SIG-M5 treated with dmso at 0.1 percent for 504 hours (cell line): ENCODE measurements around the gene PPARG.

ENCODE experiments used
- DNase-seq: peaks from one replicate; lab custom pipeline; 2025; ENCODE audit not compliant: unreplicated experiment; lab: John Stamatoyannopoulos, UW

PPARG gene

DNA sequence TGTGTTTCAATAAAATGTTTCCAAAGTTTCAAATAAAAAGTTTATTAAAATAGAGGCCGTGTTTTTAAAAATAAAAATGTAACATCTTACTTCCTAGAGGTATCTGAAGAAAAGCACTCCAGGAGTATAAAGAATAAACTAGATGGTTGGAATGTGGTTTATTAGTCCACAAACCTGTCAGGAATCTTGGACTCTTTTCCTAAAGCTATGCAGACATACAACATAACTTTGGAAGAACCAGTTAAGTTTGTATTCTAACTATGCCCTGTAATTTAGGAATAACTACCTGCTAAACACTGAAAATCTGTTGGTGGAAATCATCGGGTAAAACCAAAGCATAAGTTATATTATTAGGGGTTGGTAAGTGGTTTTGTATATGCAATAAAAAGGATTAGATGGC, 51.6 kb downstream of the PPARG start:
- no peak for DNase-seq

DNA sequence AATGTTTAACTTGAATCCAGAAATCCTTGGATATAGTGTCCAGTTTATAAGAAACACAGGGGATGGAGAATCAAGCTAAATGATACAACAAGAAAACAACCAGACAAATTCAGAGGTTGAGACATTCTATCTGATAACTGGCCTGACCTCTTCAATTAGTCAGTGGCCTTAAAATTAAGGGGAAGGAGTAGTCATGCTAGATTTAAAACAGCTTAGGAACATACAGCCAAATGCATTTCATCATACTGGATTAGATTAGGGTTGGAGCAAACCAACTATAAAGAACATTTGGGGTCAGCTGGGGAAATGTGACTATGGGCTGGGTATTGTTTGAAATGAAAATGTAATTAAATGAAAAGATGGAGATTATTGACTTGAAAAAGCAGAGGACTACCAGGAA, 53.3 kb downstream of the PPARG start:
- DNase-seq: no peak

DNA sequence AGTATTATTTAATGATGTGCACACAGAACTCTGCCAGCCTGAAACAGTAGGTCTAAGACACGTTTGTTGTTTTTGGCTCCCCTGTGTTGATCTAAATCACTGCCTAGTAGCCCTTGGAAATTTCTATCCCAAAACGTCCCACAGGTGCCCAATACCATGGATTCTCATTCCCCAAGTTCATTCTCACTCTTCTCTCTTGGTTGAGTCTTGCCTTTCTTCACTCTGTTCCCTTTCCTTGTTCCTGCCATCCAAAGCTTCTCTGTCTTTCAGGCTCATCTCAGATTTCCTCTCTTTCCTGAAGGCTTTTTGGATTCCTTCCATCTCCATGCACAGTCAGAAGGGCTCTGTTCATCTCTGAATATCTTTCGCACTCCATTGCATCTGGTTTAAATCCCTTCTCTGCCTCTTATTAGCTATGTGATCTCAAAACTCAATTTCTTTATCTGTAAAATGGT, 54.2 kb downstream of the PPARG start:
- no peak for DNase-seq

DNA sequence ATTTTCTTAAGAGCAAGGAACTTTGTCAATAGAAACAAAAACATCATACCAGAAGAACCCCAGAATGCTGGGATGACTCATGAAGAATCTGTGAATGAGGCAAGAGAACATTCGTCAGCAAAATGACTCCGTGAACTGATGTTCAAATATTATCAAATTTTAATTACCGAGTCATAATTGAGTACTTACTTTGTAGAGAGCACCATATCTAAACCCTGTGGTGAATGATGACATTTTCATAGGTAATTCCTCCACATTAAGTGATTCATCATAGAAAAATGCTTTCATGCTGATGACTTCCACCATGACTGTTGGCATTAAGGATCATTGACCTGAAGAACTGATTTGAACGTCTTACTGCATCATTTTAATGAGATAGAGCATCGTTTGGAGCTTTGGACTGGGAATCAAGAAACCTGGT, 56.3 kb downstream of the PPARG start:
- DNase-seq: no peak

DNA sequence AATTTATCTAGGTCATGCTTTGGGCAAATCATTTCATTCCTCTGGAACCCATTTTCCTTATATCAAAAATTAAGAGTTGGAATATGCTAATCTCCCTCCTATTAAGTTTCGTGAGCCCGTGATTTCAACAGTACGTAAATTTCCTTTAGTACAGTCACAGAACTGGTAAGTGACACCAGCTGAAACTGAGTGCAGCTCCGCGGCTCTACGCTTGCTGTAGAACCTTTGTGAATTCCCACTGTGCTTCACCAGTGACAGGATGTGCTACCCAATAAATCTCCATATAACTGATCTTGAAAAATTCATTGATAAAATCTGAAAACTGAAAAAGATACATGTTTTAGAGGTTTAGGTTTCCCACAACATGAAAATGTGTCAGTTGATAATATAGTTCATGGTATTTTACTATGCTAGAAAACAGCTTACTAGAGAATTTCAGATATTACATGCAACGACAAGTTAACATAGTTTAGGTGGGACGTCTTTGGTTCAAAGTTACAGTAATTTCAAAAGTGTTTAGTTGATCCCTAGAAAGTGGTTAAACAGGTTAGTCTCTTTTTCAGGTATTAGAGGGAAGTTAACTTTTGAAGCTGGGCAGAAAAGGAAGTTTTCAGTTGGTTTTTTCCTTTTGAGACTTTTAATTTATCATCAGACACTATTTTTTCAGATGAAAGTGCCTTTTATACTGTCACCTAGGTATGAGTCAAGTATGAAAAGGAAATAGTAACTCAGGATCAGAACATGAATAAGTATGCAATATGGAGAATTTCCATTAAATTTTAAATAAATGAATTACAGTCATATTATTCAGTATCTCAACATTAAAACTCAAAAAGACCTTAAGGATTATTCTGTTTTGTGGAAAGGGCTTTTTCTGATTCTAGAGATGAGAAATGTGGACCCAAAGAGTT, 57.0 kb downstream of the PPARG start:
- no peak for DNase-seq

DNA sequence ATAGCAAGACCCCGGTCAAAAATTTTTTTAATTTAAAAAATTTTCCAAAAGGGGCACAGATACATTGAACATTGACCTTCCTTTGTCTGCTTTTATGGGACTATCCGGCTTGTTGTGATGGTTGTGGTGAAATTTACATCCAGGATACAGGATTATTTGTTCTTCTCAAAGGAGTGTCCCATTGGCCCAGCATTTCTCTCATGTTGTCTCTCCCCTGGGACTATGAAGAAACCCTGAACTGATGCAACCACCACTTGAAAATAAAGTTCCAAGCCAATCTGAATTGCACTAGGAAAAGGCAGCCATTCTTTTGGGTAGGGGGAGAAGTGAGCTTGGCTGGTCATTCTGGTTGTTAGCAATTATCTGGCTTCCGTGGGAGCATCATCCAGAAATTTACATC, 58.4 kb downstream of the PPARG start:
- DNase-seq: no peak

DNA sequence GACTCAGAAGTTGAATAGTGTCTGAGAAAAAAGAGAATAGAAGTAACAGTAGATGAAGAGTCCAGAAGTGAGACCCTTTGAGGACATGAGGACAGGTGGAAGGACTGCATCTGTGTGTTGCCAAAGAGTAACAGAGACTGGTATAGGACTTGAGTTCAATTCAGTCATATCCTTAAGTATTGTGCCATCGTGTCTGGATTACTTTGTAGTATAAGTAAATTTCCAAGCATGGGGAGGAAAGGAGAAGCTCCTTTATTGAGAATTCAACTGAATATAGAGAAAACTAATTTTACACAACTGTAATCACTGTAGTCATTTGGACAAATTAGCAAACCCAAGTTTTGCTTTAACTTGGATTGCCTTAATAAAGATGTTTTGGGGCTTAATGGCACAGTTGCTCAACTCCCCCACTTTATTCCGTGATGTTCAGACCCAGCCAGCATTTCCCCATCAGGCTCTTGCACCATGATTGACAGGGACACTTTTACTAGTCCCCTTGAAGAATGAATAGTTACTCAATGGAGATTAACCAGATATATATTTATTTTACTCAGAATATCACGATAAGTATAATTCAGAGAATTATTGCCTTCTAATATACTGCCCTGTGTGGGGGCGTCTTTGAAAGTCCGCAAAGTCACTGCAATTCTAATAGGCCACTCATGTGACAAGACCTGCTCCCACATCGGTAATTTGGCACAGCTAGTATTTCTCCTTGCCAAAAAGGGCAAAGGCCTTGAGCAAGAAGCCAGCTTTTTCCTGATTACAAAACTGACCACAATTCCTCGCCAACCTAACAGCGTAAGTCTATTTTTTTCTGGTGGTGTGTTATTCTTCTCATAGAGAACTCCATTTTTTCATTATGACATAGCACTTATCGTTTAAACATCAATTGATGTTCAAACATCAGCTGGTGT, 61.3 kb downstream of the PPARG start:
- peak; percentile 91 for DNase-seq

DNA sequence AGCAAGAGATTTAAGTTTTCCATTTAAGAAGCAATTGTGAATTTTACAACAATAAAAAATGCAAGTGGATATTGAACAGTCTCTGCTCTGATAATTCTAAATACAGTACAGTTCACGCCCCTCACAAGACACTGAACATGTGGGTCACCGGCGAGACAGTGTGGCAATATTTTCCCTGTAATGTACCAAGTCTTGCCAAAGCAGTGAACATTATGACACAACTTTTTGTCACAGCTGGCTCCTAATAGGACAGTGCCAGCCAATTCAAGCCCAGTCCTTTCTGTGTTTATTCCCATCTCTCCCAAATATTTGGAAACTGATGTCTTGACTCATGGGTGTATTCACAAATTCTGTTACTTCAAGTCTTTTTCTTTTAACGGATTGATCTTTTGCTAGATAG, 62.3 kb downstream of the PPARG start:
- peak; percentile 89 for DNase-seq

DNA sequence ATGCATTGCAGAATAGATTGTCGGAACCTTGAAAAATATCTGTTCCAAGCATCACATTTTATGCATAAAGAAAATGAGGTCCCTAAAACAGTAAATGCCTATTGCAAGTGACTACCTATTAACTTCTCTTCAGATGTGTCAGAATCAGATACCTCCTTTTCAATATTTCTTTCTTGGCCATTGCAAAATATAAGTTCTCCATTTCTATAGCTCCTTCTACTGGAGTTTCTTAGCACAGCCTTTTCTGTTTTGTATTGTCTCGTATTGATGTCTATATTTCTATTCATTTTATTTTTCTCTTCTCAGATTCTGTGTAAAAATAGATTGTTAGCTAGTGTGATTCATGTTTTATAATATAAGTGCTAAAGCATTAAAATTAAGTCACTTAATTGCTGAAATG, 63.4 kb downstream of the PPARG start:
- peak; percentile 64 for DNase-seq

DNA sequence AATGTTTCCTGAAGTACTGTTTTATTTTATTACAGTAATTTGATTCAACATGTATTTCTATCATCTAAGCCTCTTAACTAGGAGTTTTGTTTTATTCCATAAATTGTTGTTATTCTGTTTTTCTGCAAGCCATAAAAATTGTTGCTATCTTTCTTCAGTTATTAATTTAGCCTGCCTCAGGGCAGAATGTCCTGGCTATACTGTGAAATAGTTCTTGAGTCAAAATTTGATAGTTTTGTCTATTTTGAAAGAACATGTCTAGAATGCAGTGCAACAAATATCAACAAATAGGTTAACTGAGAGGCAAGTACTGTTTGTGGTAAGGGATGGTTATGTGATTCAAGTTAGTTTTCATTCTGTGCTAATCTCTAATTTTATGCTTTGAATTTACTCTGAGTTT, 63.9 kb downstream of the PPARG start:
- no peak for DNase-seq

DNA sequence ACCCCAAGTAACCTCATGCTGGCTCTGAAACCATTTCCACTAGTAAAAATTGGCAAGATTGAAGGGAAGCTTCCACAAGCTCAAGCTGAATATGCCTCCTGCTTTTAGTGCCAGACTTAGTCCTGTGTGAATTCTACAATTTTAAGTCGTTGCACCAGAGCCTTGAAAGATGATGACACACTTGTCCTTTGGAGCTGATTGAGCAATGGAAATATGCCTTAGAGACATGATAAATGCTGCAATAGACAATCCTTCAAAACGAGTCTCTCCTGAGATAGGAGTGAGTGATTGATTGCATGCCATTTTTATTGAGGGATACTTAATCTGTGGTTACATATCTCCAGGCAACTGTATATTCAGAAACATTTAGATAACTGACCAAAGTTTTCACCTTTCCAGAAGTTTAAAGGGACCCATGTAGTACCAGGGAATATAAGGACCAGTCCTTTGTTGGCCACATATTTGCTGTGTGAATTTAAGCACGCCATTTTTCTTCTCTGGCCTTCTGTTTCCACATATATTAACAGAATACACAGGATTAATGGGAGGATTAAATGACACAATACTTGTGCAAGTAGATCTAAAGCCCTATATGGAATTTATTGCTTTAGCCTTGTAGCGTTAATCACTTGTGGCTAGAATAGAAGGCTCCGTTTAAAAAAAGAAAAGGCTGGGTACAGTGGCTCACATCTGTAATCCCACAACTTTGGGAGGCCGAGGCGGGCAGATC, 65.1 kb downstream of the PPARG start:
- peak; percentile 95 for DNase-seq

DNA sequence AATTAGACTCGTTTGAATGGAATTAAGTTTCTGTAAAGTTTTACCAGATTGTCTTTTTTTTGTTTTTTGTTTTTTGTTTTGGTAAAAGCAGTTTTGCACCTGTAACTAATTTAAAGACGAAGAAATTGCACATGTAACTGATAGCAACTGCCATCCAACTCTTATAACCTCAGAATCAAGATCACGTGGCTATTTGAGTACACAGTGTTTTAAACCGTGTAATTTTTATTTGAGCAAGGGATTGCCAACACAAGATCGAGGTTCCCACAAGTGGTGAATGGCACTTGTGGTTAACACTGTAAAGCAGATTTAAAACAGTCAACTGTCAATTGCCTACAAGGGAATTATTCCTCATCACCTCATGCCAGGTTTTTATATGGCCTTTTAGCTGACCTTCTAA, 67.3 kb downstream of the PPARG start:
- DNase-seq: peak; percentile 55

DNA sequence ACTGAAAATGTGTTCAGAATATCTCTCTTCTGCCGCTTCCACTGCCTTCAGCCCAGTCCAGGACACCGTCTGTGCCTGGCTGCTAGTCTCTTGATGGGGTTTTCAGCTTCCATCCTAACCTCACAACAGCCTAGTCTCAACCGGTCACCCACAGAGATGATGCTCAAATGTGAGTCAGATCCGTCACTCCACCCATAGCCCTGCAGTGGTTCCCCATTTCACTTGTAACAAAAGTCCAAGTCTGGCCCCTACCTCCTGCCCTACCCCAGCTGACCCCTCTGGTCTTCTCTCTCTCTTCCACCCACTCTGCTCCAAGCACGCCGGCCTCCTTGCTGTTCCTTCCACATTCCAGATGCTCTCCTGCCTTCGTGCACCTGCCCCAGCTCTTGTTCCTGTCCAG, 68.1 kb downstream of the PPARG start:
- peak; percentile 70 for DNase-seq

DNA sequence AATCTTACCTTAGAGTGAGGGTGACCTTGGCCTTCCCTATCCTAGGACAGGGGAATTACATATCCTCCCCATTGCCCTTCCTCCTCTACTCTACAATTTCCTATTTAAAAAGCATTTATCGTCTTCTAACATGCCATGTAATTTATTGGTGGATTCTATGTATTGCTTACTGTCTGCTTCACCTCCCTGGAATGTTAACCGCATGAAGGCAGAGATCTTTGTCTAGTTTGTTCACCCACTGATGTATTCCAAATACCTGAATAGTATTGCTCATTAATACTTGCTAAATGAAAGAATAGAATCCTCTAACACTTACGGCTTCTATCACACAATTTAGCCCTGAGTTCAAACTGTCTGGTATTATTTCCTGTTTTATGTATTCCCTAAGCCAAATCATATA, 68.6 kb downstream of the PPARG start:
- no peak for DNase-seq

DNA sequence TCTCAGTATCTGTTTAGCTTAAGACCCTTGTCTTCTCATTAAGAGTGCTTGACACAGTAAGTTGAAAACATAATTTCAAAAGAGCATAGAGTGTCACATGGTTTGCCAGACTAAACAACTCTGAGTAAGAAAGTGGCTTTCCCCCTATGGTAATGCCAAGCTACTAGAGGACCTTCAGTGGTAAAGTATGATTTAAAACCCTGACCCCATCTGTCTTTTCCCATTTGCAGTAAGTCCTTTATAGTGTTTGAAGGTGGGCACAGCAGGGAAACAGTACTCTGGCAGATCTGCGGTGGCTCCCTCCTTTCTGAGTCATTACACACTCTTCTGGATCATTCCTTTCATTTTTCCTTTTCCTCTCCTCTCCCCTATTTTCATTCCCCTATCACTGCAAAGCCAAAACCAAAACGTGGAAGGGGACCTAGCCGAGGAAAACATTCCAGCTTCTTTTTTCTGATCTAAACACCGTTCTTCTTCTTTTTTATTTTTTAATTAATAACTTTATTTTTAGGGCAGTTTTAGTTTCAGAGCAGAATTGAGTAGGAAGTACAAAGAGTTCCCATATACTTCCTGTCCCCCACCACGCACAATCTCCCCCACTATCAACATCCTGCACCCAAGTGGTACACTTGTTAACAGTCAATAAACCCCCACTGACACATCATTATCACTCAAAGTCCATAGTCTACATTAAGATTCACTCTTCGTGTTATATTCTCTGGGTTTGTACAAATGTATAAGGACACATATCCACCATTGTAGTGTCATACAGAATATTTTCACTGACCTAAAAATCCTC, 74.7 kb downstream of the PPARG start:
- no peak for DNase-seq

DNA sequence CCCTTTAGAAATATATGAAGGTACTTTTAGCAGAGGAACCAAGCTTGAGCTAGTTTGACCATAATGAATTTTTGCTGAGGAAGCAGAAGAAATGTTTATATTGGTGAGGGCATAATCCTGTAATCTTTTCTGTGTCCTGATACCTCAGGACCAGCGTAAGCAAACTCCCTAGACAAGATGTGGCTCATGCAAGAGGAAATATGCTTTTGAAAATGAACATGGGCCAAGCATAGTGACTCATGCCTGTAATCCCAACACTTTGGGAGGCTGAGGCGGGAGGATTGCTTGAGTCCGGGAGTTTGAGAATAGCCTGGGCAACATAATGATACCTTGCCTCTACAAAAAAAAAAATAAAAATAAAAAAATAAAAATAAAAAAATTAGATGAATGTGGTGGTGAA, 78.5 kb downstream of the PPARG start:
- no peak for DNase-seq

DNA sequence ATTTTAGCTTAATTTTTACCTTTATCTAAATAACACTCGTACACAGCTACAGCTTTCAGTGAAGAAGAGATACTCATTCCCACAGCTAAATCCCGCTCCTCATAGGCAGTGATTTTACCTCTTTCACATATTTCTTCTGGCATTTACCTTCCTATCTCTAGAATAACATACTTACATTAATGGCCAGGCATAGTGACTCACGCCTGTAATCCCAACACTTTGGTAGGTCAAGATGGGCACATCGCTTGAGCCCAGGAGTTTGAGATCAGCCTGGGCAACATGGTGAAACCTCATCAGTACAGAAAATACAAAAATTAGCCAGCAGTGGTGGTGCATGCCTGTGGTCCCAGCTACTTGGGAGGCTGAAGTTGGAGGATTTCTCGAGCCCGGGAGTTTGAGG, 80.2 kb downstream of the PPARG start:
- no peak for DNase-seq

DNA sequence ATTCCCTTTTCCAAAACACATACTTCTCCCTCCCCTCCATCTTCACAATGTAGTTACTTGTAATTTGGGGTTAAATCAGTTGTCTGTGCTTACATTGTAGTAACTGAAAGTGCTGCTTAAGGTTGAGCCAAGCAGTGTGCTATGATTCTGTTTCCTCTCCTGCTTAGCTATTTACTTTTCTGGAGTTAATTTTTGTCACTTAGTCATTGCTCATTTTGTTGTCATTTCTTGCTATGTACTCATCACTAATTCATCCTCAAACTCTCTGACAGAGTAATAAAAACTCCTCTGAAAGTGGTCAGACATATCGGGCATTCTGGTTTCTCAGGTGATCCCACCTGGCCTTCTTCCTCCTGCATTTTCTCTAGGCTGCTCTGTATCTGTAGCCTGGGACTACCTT, 80.7 kb downstream of the PPARG start:
- no peak for DNase-seq

DNA sequence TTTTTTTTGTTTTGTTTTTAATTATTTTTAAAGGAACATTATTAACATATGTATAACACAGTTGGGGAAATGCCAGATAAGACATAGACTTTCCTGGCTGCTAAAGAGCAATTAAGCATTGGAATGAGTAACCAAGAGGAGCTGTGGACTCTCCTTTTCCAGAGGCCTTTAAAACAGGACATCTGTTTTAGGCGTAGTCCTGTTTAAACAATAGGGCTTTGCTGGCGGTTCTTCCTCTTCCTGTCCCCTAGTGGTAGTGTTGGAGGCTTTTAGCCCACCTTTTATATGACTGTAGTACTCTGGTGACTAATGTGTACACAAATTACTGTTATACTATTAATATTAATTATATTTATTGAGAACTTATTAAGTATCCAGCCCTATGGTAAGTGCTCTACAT, 81.9 kb downstream of the PPARG start:
- DNase-seq: peak; percentile 13

DNA sequence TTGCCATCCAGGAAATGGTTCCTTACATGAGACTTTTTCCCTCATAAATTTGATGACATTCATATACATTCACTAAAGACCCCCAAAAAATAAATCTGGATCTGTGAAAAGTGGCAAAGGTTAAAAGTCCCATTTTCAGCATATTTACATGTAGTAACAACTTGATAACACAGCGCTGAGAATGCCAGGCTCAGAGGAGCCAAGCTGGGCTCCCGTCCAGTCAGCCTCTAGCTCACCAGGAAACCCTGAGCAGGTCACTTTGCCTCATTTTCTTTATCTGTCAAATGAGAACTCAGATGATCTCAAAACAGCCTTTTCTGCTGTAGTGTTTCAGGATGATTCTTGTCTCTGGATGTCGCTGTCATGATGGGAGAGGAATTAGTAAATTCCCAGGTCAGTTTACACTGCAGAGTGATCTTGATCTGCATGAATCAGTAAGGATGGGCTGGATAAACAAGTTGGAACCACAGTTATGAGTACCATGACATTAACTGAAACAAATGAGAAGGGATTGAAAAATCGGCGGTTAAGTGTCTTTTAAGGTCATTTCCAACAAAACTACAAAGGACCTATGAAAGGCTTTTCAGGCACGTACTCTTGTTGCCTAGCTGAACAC, 82.8 kb downstream of the PPARG start:
- no peak for DNase-seq
